Central memory CD8-positive, alpha-beta T cell (primary cell): ENCODE data around the gene TBX19.

Experiments
- ATAC-seq: fragments of 150-1000 bp; cut with Tn5 transposase; replicated peaks from 2 replicates; pipeline ENCODE4 v1.10.0; 2022; ENCODE audit warnings: mild to moderate bottlenecking, moderate FRiP score, moderate number of reproducible peaks; ENCODE audit not compliant: poor library complexity, severe bottlenecking; ENCODE audit errors: extremely low read depth
- DNase-seq, 2 donors: peaks; one replicate each; pipeline ENCODE4 v3.0.0; 2021; ENCODE audit warnings: low spot score in 2 of 2
- H3K27ac Mint-ChIP-seq: one replicate; pipeline ENCODE4 v1.8.0; 2022; ENCODE audit warnings: low read depth, mild to moderate bottlenecking, moderate library complexity, mixed read lengths
- H3K27me3 Mint-ChIP-seq: one replicate; pipeline ENCODE4 v1.8.0; 2022; ENCODE audit warnings: mixed read lengths
- H3K36me3 Mint-ChIP-seq: one replicate; pipeline ENCODE4 v1.8.0; 2022; ENCODE audit warnings: mild to moderate bottlenecking, moderate library complexity, mixed read lengths; ENCODE audit not compliant: insufficient read depth
- H3K4me1 Mint-ChIP-seq: one replicate; pipeline ENCODE4 v1.8.0; 2022; ENCODE audit warnings: mixed read lengths
- H3K4me3 Mint-ChIP-seq: one replicate; pipeline ENCODE4 v1.8.0; 2022; ENCODE audit warnings: mild to moderate bottlenecking, moderate library complexity, mixed read lengths
- H3K9me3 Mint-ChIP-seq: one replicate; pipeline ENCODE4 v1.8.0; 2022; ENCODE audit warnings: mixed read lengths

TBX19 gene

GRCh38 chr1:168280296-168280927 is at the start of gene TBX19:
TSS of gene TBX19 (plus strand) at chr1:168280877. CDS start at chr1:168281091, 214 bp downstream.
- DNase-seq (no peak), ATAC-seq (no peak)
- Mint-ChIP-seq H3K27ac (no peak within 1 kb of the TSS), H3K36me3 (peaks cover 2% of the 10 kb centered on the region), H3K27me3 (no peaks in the 10 kb centered on the region), H3K9me3 (no peaks in the 10 kb centered on the region), H3K4me1 (peaks cover 18% of the 10 kb centered on the region), H3K4me3 (no peak within 1 kb of the TSS)

GRCh38 chr1:168234846-168235547 is 45.7 kb upstream of the TBX19 start:
- peak in 1 of 2 donors; percentile 32 for DNase-seq
- H3K27me3 Mint-ChIP-seq: no peaks in the 10 kb centered on the region
- peak; percentile 98 for ATAC-seq
- H3K36me3 Mint-ChIP-seq: peaks cover 58% of the 10 kb centered on the region
- no peaks in the 10 kb centered on the region for H3K9me3 Mint-ChIP-seq
- peaks cover 62% of the 10 kb centered on the region for H3K4me1 Mint-ChIP-seq
- no peak overlapping the region for H3K27ac Mint-ChIP-seq
- H3K4me3 Mint-ChIP-seq: no peak overlapping the region

- H3K27ac Mint-ChIP-seq: peak overlapping the region; percentile 63
- no peaks in the 10 kb centered on the region for H3K27me3 Mint-ChIP-seq
- ATAC-seq (no peak), DNase-seq (no peak)
- H3K4me1 Mint-ChIP-seq: peaks cover 61% of the 10 kb centered on the region
- H3K4me3 Mint-ChIP-seq: no peak overlapping the region
- peaks cover 63% of the 10 kb centered on the region for H3K36me3 Mint-ChIP-seq
- H3K9me3 Mint-ChIP-seq: no peaks in the 10 kb centered on the region
These were observed 45.2 kb upstream of the TBX19 start for GRCh38 chr1:168235548-168235885.

- no peaks in the 10 kb centered on the region for H3K9me3 Mint-ChIP-seq
- peaks cover 56% of the 10 kb centered on the region for H3K4me1 Mint-ChIP-seq
- no peak overlapping the region for H3K4me3 Mint-ChIP-seq
- DNase-seq: no peak
- peaks cover 65% of the 10 kb centered on the region for H3K36me3 Mint-ChIP-seq
- H3K27ac Mint-ChIP-seq: peak overlapping the region; percentile 63
- H3K27me3 Mint-ChIP-seq: no peaks in the 10 kb centered on the region
- ATAC-seq: no peak
These were observed 44.7 kb upstream of the TBX19 start for GRCh38 chr1:168235937-168236336.

- DNase-seq (no peak), ATAC-seq (no peak)
- peaks cover 46% of the 10 kb centered on the region for H3K4me1 Mint-ChIP-seq
- H3K27ac Mint-ChIP-seq: peak overlapping the region; percentile 63
- peaks cover 66% of the 10 kb centered on the region for H3K36me3 Mint-ChIP-seq
- no peak overlapping the region for H3K4me3 Mint-ChIP-seq
- no peaks in the 10 kb centered on the region for H3K9me3 Mint-ChIP-seq
- H3K27me3 Mint-ChIP-seq: no peaks in the 10 kb centered on the region
These were observed 43.7 kb upstream of the TBX19 start for GRCh38 chr1:168236836-168237611.

- Mint-ChIP-seq H3K27ac (no peak overlapping the region), H3K36me3 (peaks cover 75% of the 10 kb centered on the region), H3K9me3 (no peaks in the 10 kb centered on the region), H3K4me3 (no peak overlapping the region), H3K27me3 (no peaks in the 10 kb centered on the region), H3K4me1 (peaks cover 44% of the 10 kb centered on the region)
- ATAC-seq: no peak
- DNase-seq: no peak
These were observed 37.5 kb upstream of the TBX19 start for GRCh38 chr1:168243198-168243597.

GRCh38 chr1:168243636-168244212 is 37.0 kb upstream of the TBX19 start:
- H3K4me3 Mint-ChIP-seq: peak overlapping the region; percentile 3

GRCh38 chr1:168245042-168245441 is 35.6 kb upstream of the TBX19 start:
- no peak for ATAC-seq
- DNase-seq: no peak
- H3K27ac Mint-ChIP-seq: no peak overlapping the region
- no peak overlapping the region for H3K4me3 Mint-ChIP-seq
- no peaks in the 10 kb centered on the region for H3K9me3 Mint-ChIP-seq
- H3K36me3 Mint-ChIP-seq: peaks cover 72% of the 10 kb centered on the region
- H3K27me3 Mint-ChIP-seq: no peaks in the 10 kb centered on the region
- peaks cover 58% of the 10 kb centered on the region for H3K4me1 Mint-ChIP-seq

More at GRCh38 chr1:168243636-168244212, 37.0 kb upstream of the TBX19 start:
- no peak for DNase-seq
- H3K9me3 Mint-ChIP-seq: no peaks in the 10 kb centered on the region
- ATAC-seq: no peak
- peaks cover 50% of the 10 kb centered on the region for H3K4me1 Mint-ChIP-seq
- H3K36me3 Mint-ChIP-seq: peaks cover 76% of the 10 kb centered on the region
- H3K27me3 Mint-ChIP-seq: no peaks in the 10 kb centered on the region
- peak overlapping the region; percentile 24 for H3K27ac Mint-ChIP-seq

GRCh38 chr1:168246506-168246905 is 34.2 kb upstream of the TBX19 start:
- ATAC-seq: no peak
- H3K9me3 Mint-ChIP-seq: no peaks in the 10 kb centered on the region
- DNase-seq: no peak
- H3K4me3 Mint-ChIP-seq: no peak overlapping the region
- H3K27ac Mint-ChIP-seq: peak overlapping the region; percentile 29
- no peaks in the 10 kb centered on the region for H3K27me3 Mint-ChIP-seq
- peaks cover 66% of the 10 kb centered on the region for H3K36me3 Mint-ChIP-seq
- peaks cover 66% of the 10 kb centered on the region for H3K4me1 Mint-ChIP-seq

- peaks cover 43% of the 10 kb centered on the region for H3K36me3 Mint-ChIP-seq
- no peak for DNase-seq
These were observed 28.4 kb upstream of the TBX19 start for GRCh38 chr1:168252204-168252733.

GRCh38 chr1:168256164-168256563 is 24.5 kb upstream of the TBX19 start:
- Mint-ChIP-seq H3K27ac (no peak overlapping the region), H3K4me1 (peaks cover 35% of the 10 kb centered on the region), H3K4me3 (no peak overlapping the region), H3K27me3 (no peaks in the 10 kb centered on the region), H3K36me3 (peaks cover 20% of the 10 kb centered on the region), H3K9me3 (no peaks in the 10 kb centered on the region)
- ATAC-seq (no peak), DNase-seq (no peak)

More at GRCh38 chr1:168252204-168252733, 28.4 kb upstream of the TBX19 start:
- no peak overlapping the region for H3K4me3 Mint-ChIP-seq
- no peak for ATAC-seq
- H3K27me3 Mint-ChIP-seq: no peaks in the 10 kb centered on the region
- peaks cover 37% of the 10 kb centered on the region for H3K4me1 Mint-ChIP-seq
- H3K27ac Mint-ChIP-seq: peak overlapping the region; percentile 76
- no peaks in the 10 kb centered on the region for H3K9me3 Mint-ChIP-seq

GRCh38 chr1:168257397-168257796 is 23.3 kb upstream of the TBX19 start:
- Mint-ChIP-seq H3K4me3 (no peak overlapping the region), H3K4me1 (peaks cover 43% of the 10 kb centered on the region), H3K36me3 (peaks cover 18% of the 10 kb centered on the region), H3K27ac (no peak overlapping the region), H3K27me3 (no peaks in the 10 kb centered on the region), H3K9me3 (no peaks in the 10 kb centered on the region)
- no peak for ATAC-seq
- no peak for DNase-seq
